K562 (cell line): ENCODE results near the gene CACNG3. TPM values are rescaled to one million over a fixed set of nuclear protein-coding genes. Genes with fewer than 3 reads are reported as not detected.

ENCODE experiments used
- ATAC-seq: fragments of 200-7000 bp; cut with Tn5 transposase; 3 replicates; pipeline ENCODE4 v1.9.1; 2020; ENCODE audit warnings: moderate library complexity
- BruUV-seq: library from RNA; stranded (reverse); fragments of 400-500 nt; replicated peaks from 2 replicates; lab custom pipeline; 2021; lab: Mats Ljungman, UMichigan
- CTCF ChIA-PET: fragments of 300-600 bp; formaldehyde crosslinking; extraction: SDS; loops from one replicate; lab custom pipeline; 2021; ENCODE audit warnings: low intra/inter-chr PET ratio; lab: Yijun Ruan, JAX
- POLR2A ChIA-PET: fragments of 300-600, 350-650 bp; sonication (Branson Sonifier 250); formaldehyde crosslinking; extraction: SDS; loops from one replicate; lab custom pipeline; 2021; ENCODE audit warnings: antibody characterized with exemption, inconsistent platforms; lab: Yijun Ruan, JAX
- DNase-seq, 4 experiments: peaks; one replicate each; pipeline versions ENCODE4 v3.0.0 to v3.0.0-alpha.2; 2011 to 2018; ENCODE audit warnings: low spot score in 3 of 4, mixed read lengths in 3 of 4; ENCODE audit errors: extremely low read depth in 1 of 4
- FAIRE-seq: peaks from 2 replicates; lab custom pipeline; 2011; peaks lifted over from hg19 to GRCh38; lab: Jason Lieb, UNC
- H2AFZ ChIP-seq: 2 replicates; pipeline ENCODE4 v1.6.0; 2011; ENCODE audit warnings: low read depth, low read length, control low read depth, inconsistent platforms
- H3K27ac ChIP-seq: fragments of 200-600 bp; 3 replicates; pipeline ENCODE4 v1.8.0; 2011; ENCODE audit warnings: low read depth, mild to moderate bottlenecking, control low read depth, inconsistent platforms, low read length, moderate library complexity, mixed read lengths; ENCODE audit errors: extremely low read depth
- H3K27me3 ChIP-seq, 2 experiments: fragments of 300-600 bp in 1 of 2; 2 replicates in 1 of 2; 3 replicates in 1 of 2; pipeline versions ENCODE4 v1.6.0 to v1.8.0; 2011; ENCODE audit warnings: inconsistent platforms in 2 of 2, low read length in 2 of 2, mild to moderate bottlenecking in 1 of 2, mixed read lengths in 1 of 2, moderate library complexity in 1 of 2; ENCODE audit not compliant: control insufficient read depth in 2 of 2, insufficient read depth in 2 of 2
- H3K36me3 ChIP-seq: fragments of 300-600 bp; 3 replicates; pipeline ENCODE4 v1.8.0; 2011; ENCODE audit warnings: mild to moderate bottlenecking, low read length, inconsistent platforms; ENCODE audit not compliant: control insufficient read depth, insufficient read depth
- H3K4me1 ChIP-seq, 2 experiments: fragments of 200-600 bp in 1 of 2; replicated peaks in 1 of 2; 2 replicates in 1 of 2; 3 replicates in 1 of 2; pipeline versions ENCODE4 v1.5.1 to v1.8.0; 2011; ENCODE audit warnings: inconsistent platforms in 2 of 2, low read length in 2 of 2, mild to moderate bottlenecking in 1 of 2, mixed read lengths in 1 of 2, moderate library complexity in 1 of 2; ENCODE audit not compliant: control insufficient read depth in 2 of 2, insufficient read depth in 2 of 2
- H3K4me2 ChIP-seq: 2 replicates; pipeline ENCODE4 v1.6.1; 2011; ENCODE audit warnings: low read length, control low read depth, inconsistent platforms, mixed read lengths; ENCODE audit not compliant: insufficient read depth
- H3K4me3 ChIP-seq: fragments of 200-600 bp; sonication (generic), shearing (Covaris generic); 2 replicates; pipeline ENCODE4 v1.5.1; 2016; ENCODE audit warnings: control low read depth, inconsistent platforms
- H3K79me2 ChIP-seq: fragments of 200-600 bp; 3 replicates; pipeline ENCODE4 v1.8.0; 2011; ENCODE audit warnings: low read length, inconsistent platforms; ENCODE audit not compliant: control insufficient read depth, insufficient read depth
- H3K9ac ChIP-seq, 2 experiments: 2 replicates each; pipeline versions ENCODE4 v1.6.0 to v1.6.1; 2011; ENCODE audit warnings: low read depth in 2 of 2, low read length in 2 of 2, control low read depth in 1 of 2, inconsistent platforms in 1 of 2, mild to moderate bottlenecking in 1 of 2, mixed read lengths in 1 of 2; ENCODE audit not compliant: insufficient read depth in 1 of 2
- H3K9me1 ChIP-seq: one replicate; pipeline ENCODE4 v1.6.0; 2011; ENCODE audit warnings: inconsistent platforms, mild to moderate bottlenecking, low read length, moderate library complexity; ENCODE audit not compliant: control insufficient read depth, insufficient read depth
- H3K9me3 ChIP-seq: replicated peaks from 2 replicates; pipeline ENCODE4 v1.5.1; 2011; ENCODE audit warnings: low read depth, low read length, inconsistent platforms; ENCODE audit not compliant: control insufficient read depth, insufficient read depth
- H4K20me1 ChIP-seq: replicated peaks from 2 replicates; pipeline ENCODE4 v1.6.1; 2011; ENCODE audit warnings: low read length, inconsistent platforms, mixed read lengths; ENCODE audit not compliant: control insufficient read depth, insufficient read depth
- EP300 ChIP-seq: IDR thresholded peaks from 2 replicates; pipeline ENCODE4 v1.6.1; 2012; ENCODE audit warnings: low read length, improper control_type of control experiment
- PCBP1 ChIP-seq: fragments of 200-400 bp; formaldehyde crosslinking; IDR thresholded peaks from 2 replicates; pipeline ENCODE4 v1.6.1; 2018; ENCODE audit warnings: mild to moderate bottlenecking, low read depth, low read length; ENCODE audit not compliant: poor library complexity, severe bottlenecking
- RBM25 ChIP-seq: fragments of 200-400 bp; formaldehyde crosslinking; IDR thresholded peaks from 2 replicates; pipeline ENCODE4 v1.6.1; 2018; ENCODE audit warnings: low read length, low read depth, moderate library complexity; ENCODE audit not compliant: severe bottlenecking
- SREBF1 ChIP-seq: fragments of 150-350 bp; IDR thresholded peaks from 2 replicates; pipeline ENCODE4 v1.6.1; 2014; ENCODE audit warnings: antibody characterized with exemption, low read depth, low read length, borderline replicate concordance
- ZBED1 ChIP-seq: IDR thresholded peaks from 2 replicates; pipeline ENCODE4 v1.6.1; 2014
- ZNF212 ChIP-seq: fragments of 450-650 bp; formaldehyde crosslinking; IDR thresholded peaks from 2 replicates; pipeline ENCODE4 v1.4.0; 2020; ENCODE audit warnings: mild to moderate bottlenecking
- ZNF830 ChIP-seq: fragments of 250-450 bp; sonication (Bioruptor Pico); IDR thresholded peaks from 2 replicates; pipeline ENCODE4 v1.5.0; 2021; ENCODE audit warnings: mild to moderate bottlenecking
- WGBS: fragments of 100-300 bp; shearing (Covaris generic); methylation state at CpG from one replicate; pipeline ENCODE4 v1.1.6; 2016; ENCODE audit warnings: low coverage, mixed read lengths; ENCODE audit not compliant: insufficient coverage; ENCODE audit errors: missing lambda C conversion rate; 5-methylcytosine and 5-hydroxymethylcytosine counted together
- in situ Hi-C: fragments of 300-500 bp; cut with MboI; formaldehyde crosslinking; loops from 4 replicates; pipeline ENCODE4 v1.15.0; 2018; ENCODE audit warnings: inconsistent platforms, mixed read lengths
- intact Hi-C: fragments of 100-400 bp; cut with micrococcal nuclease; formaldehyde crosslinking; loops from 2 replicates; pipeline ENCODE4 v1.14.2; 2022
- polyA plus RNA-seq, 8 experiments: library from polyadenylated mRNA; depleted of rRNA in 4 of 8; stranded (reverse) in 5 of 8; unstranded in 3 of 8; fragments of >200 nt; fragmentation: Nextera tagmentation in 2 of 8; fragmentation: Illumina TruSeq in 1 of 8; extraction: Ambion mirVana in 2 of 8; extraction: Trizol in 1 of 8; gene quantifications; 2 replicates each; pipeline versions ENCODE4 v1.2.1 to v1.2.3, GENCODE V29; 2011 to 2014; ENCODE audit warnings: inconsistent platforms in 1 of 8, missing spikeins in 1 of 8
- total RNA-seq, 7 experiments: library from RNA; depleted of rRNA in 6 of 7; stranded (reverse); fragments of >200 nt in 6 of 7; fragmentation: Illumina TruSeq in 2 of 7; extraction: Trizol in 2 of 7; gene quantifications; 2 replicates each; pipeline versions ENCODE4 v1.2.1 to v1.2.3, GENCODE V29; 2011 to 2021; ENCODE audit warnings: low replicate concordance in 1 of 7
- TF ChIP-seq, protein P1 (sequence below): sonication (generic); formaldehyde crosslinking; IDR thresholded peaks from 2 replicates; pipeline ENCODE4 v1.8.0; 2022; ENCODE audit warnings: missing genetic modification reagents, mild to moderate bottlenecking, borderline replicate concordance
- TF ChIP-seq, protein P2 (sequence below): sonication (generic); formaldehyde crosslinking; IDR thresholded peaks from 2 replicates; pipeline ENCODE4 v1.8.0; 2022; ENCODE audit warnings: mild to moderate bottlenecking, low read depth, missing genetic modification reagents
- TF ChIP-seq, protein P3 (sequence below), 2 experiments: fragments of 250-450 bp in 1 of 2; fragments of 450-650 bp in 1 of 2; sonication (Bioruptor Pico) in 1 of 2; IDR thresholded peaks; 2 replicates each; pipeline versions ENCODE4 v1.6.1 to v1.8.0; 2016 to 2021; ENCODE audit warnings: mild to moderate bottlenecking in 2 of 2, moderate library complexity in 2 of 2, missing compliant biosample characterization in 1 of 2, missing genetic modification characterization in 1 of 2
- TF ChIP-seq, protein P4 (sequence below): fragments of 250-450 bp; sonication (Bioruptor Pico); IDR thresholded peaks from 2 replicates; pipeline ENCODE4 v1.5.1; 2021; ENCODE audit warnings: mild to moderate bottlenecking

The CACNG3 gene
- total and polyA plus RNA-seq, 9 of the 15 experiments (the other 6 are each of a cell fraction or from before 2014, with no cell fraction given), result not detected

DNA sequence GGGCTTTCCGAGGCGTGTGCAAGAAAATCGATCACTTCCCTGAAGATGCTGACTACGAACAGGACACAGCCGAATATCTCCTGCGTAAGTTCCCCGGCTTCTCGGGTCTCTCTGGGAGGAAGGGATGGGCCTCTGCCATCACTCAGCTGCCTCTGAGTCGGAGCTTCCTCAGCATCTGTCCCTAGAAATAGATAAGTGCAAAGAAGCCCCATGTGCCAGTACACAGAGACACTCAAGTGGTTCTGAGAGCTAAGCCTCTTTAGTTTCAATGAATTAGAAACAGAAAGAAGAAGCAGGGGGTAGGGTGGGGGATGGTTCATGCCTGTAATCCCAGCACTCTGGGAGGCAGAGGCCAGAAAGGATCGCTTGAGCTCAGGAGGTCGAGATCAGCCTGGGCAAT is 90.6 kb downstream of the CACNG3 start:
- ChIA-PET POLR2A (interaction anchor here (0.6 kb wide), 1 partner anchor 56 kb away, joined by 3 read pairs; no protein-coding TSS in a partner anchor), CTCF (no interaction called here)
- H3K4me3 ChIP-seq, result no peak overlapping the region
- no peak overlapping the region for H3K27ac ChIP-seq
- H3K9ac ChIP-seq, result no peak overlapping the region; a peak in 1 of 4 replicates
- no TSS peak for BruUV-seq
- no peaks in the 10 kb centered on the region for H3K79me2 ChIP-seq
- H3K36me3 ChIP-seq, result no peaks in the 10 kb centered on the region
- no peaks in the 10 kb centered on the region for H3K9me1 ChIP-seq
- intact Hi-C loops, result no loop called here
- no peak overlapping the region for H2AFZ ChIP-seq
- no peak for DNase-seq
- H3K27me3 ChIP-seq, result peaks cover 21 to 27% of the 10 kb centered on the region in 2 experiments
- TF ChIP-seq, protein P1, sequence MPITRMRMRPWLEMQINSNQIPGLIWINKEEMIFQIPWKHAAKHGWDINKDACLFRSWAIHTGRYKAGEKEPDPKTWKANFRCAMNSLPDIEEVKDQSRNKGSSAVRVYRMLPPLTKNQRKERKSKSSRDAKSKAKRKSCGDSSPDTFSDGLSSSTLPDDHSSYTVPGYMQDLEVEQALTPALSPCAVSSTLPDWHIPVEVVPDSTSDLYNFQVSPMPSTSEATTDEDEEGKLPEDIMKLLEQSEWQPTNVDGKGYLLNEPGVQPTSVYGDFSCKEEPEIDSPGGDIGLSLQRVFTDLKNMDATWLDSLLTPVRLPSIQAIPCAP (CRISPR knock-in tag), result no peak
- TF ChIP-seq, protein P2, sequence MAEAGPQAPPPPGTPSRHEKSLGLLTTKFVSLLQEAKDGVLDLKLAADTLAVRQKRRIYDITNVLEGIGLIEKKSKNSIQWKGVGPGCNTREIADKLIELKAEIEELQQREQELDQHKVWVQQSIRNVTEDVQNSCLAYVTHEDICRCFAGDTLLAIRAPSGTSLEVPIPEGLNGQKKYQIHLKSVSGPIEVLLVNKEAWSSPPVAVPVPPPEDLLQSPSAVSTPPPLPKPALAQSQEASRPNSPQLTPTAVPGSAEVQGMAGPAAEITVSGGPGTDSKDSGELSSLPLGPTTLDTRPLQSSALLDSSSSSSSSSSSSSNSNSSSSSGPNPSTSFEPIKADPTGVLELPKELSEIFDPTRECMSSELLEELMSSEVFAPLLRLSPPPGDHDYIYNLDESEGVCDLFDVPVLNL, result no peak
- TF ChIP-seq RBM25, result no peak
- no peak for FAIRE-seq
- no peaks in the 10 kb centered on the region for H4K20me1 ChIP-seq
- H3K4me2 ChIP-seq, result no peak overlapping the region
- H3K4me1 ChIP-seq, result no peaks in the 10 kb centered on the region
- no peak for ATAC-seq
- no peaks in the 10 kb centered on the region for H3K9me3 ChIP-seq
- WGBS, result 2% methylated on average over 11 of the region's 11 CpGs
- in situ Hi-C loops, result no loop called here

DNA sequence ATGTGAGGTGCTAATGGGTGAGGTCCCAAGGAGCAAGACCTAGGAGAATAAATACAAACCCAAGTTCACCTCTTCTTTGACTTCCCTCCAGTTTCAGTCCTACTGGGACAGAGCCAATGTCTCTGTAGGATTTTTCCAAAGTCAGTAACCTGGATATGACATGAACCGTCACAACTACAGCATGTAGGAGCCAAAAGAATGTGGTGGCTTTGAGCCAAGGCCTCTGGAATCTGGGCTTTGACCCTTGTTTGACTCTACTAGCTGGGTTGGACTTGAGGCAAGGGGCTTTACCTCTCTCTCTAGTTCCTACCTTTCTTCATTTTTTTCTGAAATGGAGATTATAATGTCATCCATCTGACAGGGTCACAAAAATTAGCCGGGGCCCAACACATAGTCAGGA is 91.4 kb downstream of the CACNG3 start:
- CTCF ChIA-PET, result no interaction called here
- no TSS peak for BruUV-seq
- no peak for TF ChIP-seq ZBED1
- TF ChIP-seq, protein P3, sequence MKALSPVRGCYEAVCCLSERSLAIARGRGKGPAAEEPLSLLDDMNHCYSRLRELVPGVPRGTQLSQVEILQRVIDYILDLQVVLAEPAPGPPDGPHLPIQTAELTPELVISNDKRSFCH (CRISPR knock-in tag; IDR thresholded peaks at IDR 0.05), result no peak
- TF ChIP-seq, protein P3 (tag; IDR thresholded peaks at IDR 0.05), result no peak
- TF ChIP-seq, protein P4, sequence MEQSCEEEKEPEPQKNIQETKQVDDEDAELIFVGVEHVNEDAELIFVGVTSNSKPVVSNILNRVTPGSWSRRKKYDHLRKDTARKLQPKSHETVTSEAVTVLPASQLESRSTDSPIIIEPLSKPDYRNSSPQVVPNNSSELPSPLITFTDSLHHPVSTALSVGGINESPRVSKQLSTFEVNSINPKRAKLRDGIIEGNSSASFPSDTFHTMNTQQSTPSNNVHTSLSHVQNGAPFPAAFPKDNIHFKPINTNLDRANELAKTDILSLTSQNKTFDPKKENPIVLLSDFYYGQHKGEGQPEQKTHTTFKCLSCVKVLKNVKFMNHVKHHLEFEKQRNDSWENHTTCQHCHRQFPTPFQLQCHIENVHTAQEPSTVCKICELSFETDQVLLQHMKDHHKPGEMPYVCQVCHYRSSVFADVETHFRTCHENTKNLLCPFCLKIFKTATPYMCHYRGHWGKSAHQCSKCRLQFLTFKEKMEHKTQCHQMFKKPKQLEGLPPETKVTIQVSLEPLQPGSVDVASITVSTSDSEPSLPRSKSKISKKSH (CRISPR knock-in tag), result no peak
- TF ChIP-seq PCBP1, result no peak
- no peak for TF ChIP-seq ZNF830 (CRISPR knock-in tag)
- no peak for TF ChIP-seq SREBF1
- TF ChIP-seq ZNF212, result no peak
- TF ChIP-seq EP300, result no peak
- TF ChIP-seq RBM25, result no peak

More for the DNA sequence above, 91.4 kb downstream of the CACNG3 start:
- H3K4me2 ChIP-seq, result no peak overlapping the region
- H3K27me3 ChIP-seq, result peaks cover 20 to 25% of the 10 kb centered on the region in 2 experiments
- intact Hi-C loops, result no loop called here
- no peaks in the 10 kb centered on the region for H3K4me1 ChIP-seq
- no peak overlapping the region for H3K9ac ChIP-seq
- DNase-seq (no peak), FAIRE-seq (no peak), ATAC-seq (no peak)
- H2AFZ ChIP-seq, result no peak overlapping the region
- POLR2A ChIA-PET, result no interaction called here
- H3K9me1 ChIP-seq, result no peaks in the 10 kb centered on the region
- in situ Hi-C loops, result no loop called here
- H4K20me1 ChIP-seq, result no peaks in the 10 kb centered on the region
- no peak overlapping the region for H3K4me3 ChIP-seq
- H3K9me3 ChIP-seq, result no peaks in the 10 kb centered on the region
- H3K36me3 ChIP-seq, result no peaks in the 10 kb centered on the region
- no peak overlapping the region for H3K27ac ChIP-seq
- no peaks in the 10 kb centered on the region for H3K79me2 ChIP-seq
- 0% methylated on average over 2 of the region's 2 CpGs for WGBS
